ENCODE measurements around the gene ADPRHL1.

The ADPRHL1 gene

GRCh38 chr13:113485545-113485944 lies 32.3 kb upstream of the ADPRHL1 start:
- TF ChIP-seq CTCF (IDR thresholded peaks at IDR 0.05) = no peak
- Histone ChIP-seq H3K27me3 (peaks cover 8% of the 10 kb centered on the region), H3K4me1 (ENCODE audit: control insufficient read depth in 1 of 2, insufficient read depth in 1 of 2, low read depth in 1 of 2, low read length in 1 of 2) (peaks cover 22 to 23% of the 10 kb centered on the region in 2 experiments), H3K4me3 (ENCODE audit: low read depth in 1 of 2, low read length in 1 of 2) (no peak overlapping the region), H3K9me3 (no peaks in the 10 kb centered on the region), H3K27ac (no peak overlapping the region), H3K36me3 (peaks cover 7% of the 10 kb centered on the region)

- H3K4me3 ChIP-seq (ENCODE audit: low read depth in 1 of 2, low read length in 1 of 2) = no peak overlapping the region
- no peak overlapping the region for H3K27ac ChIP-seq
- TF ChIP-seq CTCF (IDR thresholded peaks at IDR 0.05) = no peak
- H3K4me1 ChIP-seq (ENCODE audit: control insufficient read depth in 1 of 2, insufficient read depth in 1 of 2, low read depth in 1 of 2, low read length in 1 of 2) = peaks cover 8 to 9% of the 10 kb centered on the region in 2 experiments
- peaks cover 16% of the 10 kb centered on the region for H3K36me3 ChIP-seq
- H3K27me3 ChIP-seq = no peaks in the 10 kb centered on the region
- no peaks in the 10 kb centered on the region for H3K9me3 ChIP-seq
Measured at GRCh38 chr13:113483504-113484293, 30.4 kb upstream of the ADPRHL1 start.

GRCh38 chr13:113483081-113483480 lies 29.8 kb upstream of the ADPRHL1 start:
- no peak overlapping the region for H3K4me3 ChIP-seq (ENCODE audit: low read depth in 1 of 2, low read length in 1 of 2)
- H3K4me1 ChIP-seq (ENCODE audit: control insufficient read depth in 1 of 2, insufficient read depth in 1 of 2, low read depth in 1 of 2, low read length in 1 of 2) = peaks cover 2 to 3% of the 10 kb centered on the region in 2 experiments
- no peaks in the 10 kb centered on the region for H3K27me3 ChIP-seq
- H3K36me3 ChIP-seq = peaks cover 16% of the 10 kb centered on the region
- H3K27ac ChIP-seq = no peak overlapping the region
- TF ChIP-seq CTCF (IDR thresholded peaks at IDR 0.05) = no peak
- no peaks in the 10 kb centered on the region for H3K9me3 ChIP-seq

- H3K36me3 ChIP-seq = peaks cover 34% of the 10 kb centered on the region
- no peak overlapping the region for H3K27ac ChIP-seq
Measured at GRCh38 chr13:113479179-113479578, 25.9 kb upstream of the ADPRHL1 start.

GRCh38 chr13:113477724-113478123 lies 24.4 kb upstream of the ADPRHL1 start:
- TF ChIP-seq CTCF (IDR thresholded peaks at IDR 0.05) = no peak
- Histone ChIP-seq H3K27me3 (no peaks in the 10 kb centered on the region), H3K9me3 (no peaks in the 10 kb centered on the region), H3K4me1 (ENCODE audit: control insufficient read depth in 1 of 2, insufficient read depth in 1 of 2, low read depth in 1 of 2, low read length in 1 of 2) (peaks cover 7 to 8% of the 10 kb centered on the region in 2 experiments), H3K36me3 (peaks cover 38% of the 10 kb centered on the region), H3K27ac (no peak overlapping the region), H3K4me3 (ENCODE audit: low read depth in 1 of 2, low read length in 1 of 2) (no peak overlapping the region)

More at GRCh38 chr13:113479179-113479578, 25.9 kb upstream of the ADPRHL1 start:
- H3K9me3 ChIP-seq = no peaks in the 10 kb centered on the region
- no peak for TF ChIP-seq CTCF (IDR thresholded peaks at IDR 0.05)
- no peaks in the 10 kb centered on the region for H3K27me3 ChIP-seq
- H3K4me1 ChIP-seq (ENCODE audit: control insufficient read depth in 1 of 2, insufficient read depth in 1 of 2, low read depth in 1 of 2, low read length in 1 of 2) = peaks cover 4 to 5% of the 10 kb centered on the region in 2 experiments
- no peak overlapping the region for H3K4me3 ChIP-seq (ENCODE audit: low read depth in 1 of 2, low read length in 1 of 2)

Data from neutrophil (primary cell).